Suprapubic skin (tissue), 4 donors: Measurements from ENCODE around the gene AIDA. TPM values are rescaled to one million over a fixed set of nuclear protein-coding genes. Genes with fewer than 3 reads are reported as not detected.

Experiments
- DNase-seq, 2 donors: peaks; one replicate each; pipeline ENCODE4 v3.0.0-alpha.2; 2019; ENCODE audit warnings: low spot score in 2 of 2
- H3K27ac ChIP-seq: fragments of 200-600 bp; sonication (generic); one replicate; pipeline ENCODE4 v1.5.1; 2019
- H3K27me3 ChIP-seq: fragments of 200-600 bp; sonication (generic); one replicate; pipeline ENCODE4 v1.5.1; 2019
- H3K36me3 ChIP-seq: fragments of 200-600 bp; sonication (generic); one replicate; pipeline ENCODE4 v1.5.1; 2019
- H3K4me1 ChIP-seq: fragments of 200-600 bp; sonication (generic); one replicate; pipeline ENCODE4 v1.5.1; 2019
- H3K4me3 ChIP-seq: fragments of 200-600 bp; sonication (generic); one replicate; pipeline ENCODE4 v1.5.1; 2019; ENCODE audit warnings: mild to moderate bottlenecking
- H3K9me3 ChIP-seq: fragments of 200-600 bp; sonication (generic); one replicate; pipeline ENCODE4 v1.5.1; 2019
- EP300 ChIP-seq: sonication (generic); formaldehyde crosslinking; IDR thresholded peaks from one replicate; pipeline ENCODE4 v1.6.1; 2017; ENCODE audit warnings: antibody characterized with exemption
- POLR2A ChIP-seq, 2 donors: fragments of 450-650 bp; IDR thresholded peaks; one replicate each; pipeline ENCODE4 v1.6.1; 2017; ENCODE audit warnings: antibody characterized with exemption in 2 of 2, mild to moderate bottlenecking in 2 of 2, moderate library complexity in 2 of 2
- POLR2AphosphoS5 ChIP-seq, 3 donors: sonication (generic); formaldehyde crosslinking; IDR thresholded peaks; one replicate each; pipeline ENCODE4 v1.6.1; 2017; ENCODE audit warnings: antibody characterized with exemption in 3 of 3
- WGBS: methylation state at CpG from one replicate; pipeline ENCODE4 v1.1.5; 2018; 5-methylcytosine and 5-hydroxymethylcytosine counted together
- total RNA-seq, 4 donors: library from RNA; depleted of rRNA; stranded (reverse); fragments of >200 nt; gene quantifications; one replicate each; pipeline ENCODE4 v1.1.0, GENCODE V29; 2016
- TF ChIP-seq, protein P1 (sequence below), 2 donors: fragments of 200-600 bp in 1 of 2; fragments of 450-650 bp in 1 of 2; sonication (generic) in 1 of 2; IDR thresholded peaks; one replicate each; pipeline ENCODE4 v1.5.1; 2016 to 2019; ENCODE audit warnings: antibody characterized with exemption in 2 of 2, mild to moderate bottlenecking in 1 of 2, moderate library complexity in 1 of 2

AIDA gene
- total RNA-seq, 4 donors from 2014 or later = 27.1 to 31.3 (median 29.1) TPM

DNA sequence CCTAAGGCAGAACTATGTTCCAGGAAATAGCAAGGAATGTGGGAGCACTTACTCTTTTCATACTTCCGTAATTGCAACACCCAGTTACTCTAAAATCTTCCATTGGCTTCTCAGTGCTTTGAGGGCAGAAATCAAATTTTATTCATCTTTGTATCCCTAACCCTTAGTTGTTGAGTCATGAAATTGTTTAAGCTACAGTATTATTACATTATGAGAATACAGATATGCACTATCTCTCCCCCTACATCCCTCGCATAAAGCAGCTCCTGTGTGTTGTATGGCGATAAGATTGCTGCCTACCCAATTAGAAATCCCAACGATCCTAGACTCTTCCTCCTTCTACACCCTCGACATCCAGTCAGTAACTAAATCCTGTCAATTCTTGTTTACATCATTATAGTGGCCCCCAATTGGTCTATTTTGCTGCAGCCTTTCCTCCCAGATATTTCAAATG, 2.6 kb downstream of the AIDA start:
- no peak for DNase-seq
- Histone ChIP-seq H3K9me3 (no peaks in the 10 kb centered on the region), H3K4me3 (no peak overlapping the region), H3K27ac (no peak overlapping the region), H3K36me3 (no peaks in the 10 kb centered on the region), H3K4me1 (peaks cover 20% of the 10 kb centered on the region), H3K27me3 (no peaks in the 10 kb centered on the region)
- TF ChIP-seq, protein P1, sequence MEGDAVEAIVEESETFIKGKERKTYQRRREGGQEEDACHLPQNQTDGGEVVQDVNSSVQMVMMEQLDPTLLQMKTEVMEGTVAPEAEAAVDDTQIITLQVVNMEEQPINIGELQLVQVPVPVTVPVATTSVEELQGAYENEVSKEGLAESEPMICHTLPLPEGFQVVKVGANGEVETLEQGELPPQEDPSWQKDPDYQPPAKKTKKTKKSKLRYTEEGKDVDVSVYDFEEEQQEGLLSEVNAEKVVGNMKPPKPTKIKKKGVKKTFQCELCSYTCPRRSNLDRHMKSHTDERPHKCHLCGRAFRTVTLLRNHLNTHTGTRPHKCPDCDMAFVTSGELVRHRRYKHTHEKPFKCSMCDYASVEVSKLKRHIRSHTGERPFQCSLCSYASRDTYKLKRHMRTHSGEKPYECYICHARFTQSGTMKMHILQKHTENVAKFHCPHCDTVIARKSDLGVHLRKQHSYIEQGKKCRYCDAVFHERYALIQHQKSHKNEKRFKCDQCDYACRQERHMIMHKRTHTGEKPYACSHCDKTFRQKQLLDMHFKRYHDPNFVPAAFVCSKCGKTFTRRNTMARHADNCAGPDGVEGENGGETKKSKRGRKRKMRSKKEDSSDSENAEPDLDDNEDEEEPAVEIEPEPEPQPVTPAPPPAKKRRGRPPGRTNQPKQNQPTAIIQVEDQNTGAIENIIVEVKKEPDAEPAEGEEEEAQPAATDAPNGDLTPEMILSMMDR (IDR thresholded peaks at IDR 0.05) = no peak
- TF ChIP-seq EP300 = no peak
- no peak for TF ChIP-seq POLR2AphosphoS5 (IDR thresholded peaks at IDR 0.05)
- no peak for TF ChIP-seq POLR2A (IDR thresholded peaks at IDR 0.05)
- 86% methylated on average over 5 of the region's 5 CpGs for WGBS

DNA sequence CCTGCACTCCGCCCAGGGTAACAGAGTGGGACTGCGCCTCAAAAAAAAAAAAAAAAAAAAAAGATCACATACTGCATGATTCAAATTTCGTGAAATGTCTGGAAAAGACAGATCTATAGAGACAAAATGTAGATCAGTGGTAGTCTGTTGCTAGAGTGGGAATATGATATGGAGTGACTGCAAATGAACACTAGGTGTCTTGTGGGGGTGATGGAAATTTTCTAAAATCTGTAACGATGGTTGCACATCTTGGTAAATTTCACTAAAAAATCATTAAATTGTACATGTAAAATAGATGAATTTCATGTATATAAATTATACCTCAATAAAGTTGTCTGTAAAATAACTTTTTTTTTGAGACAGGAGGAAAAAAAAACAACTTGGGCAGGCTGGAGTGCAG, 5.5 kb downstream of the AIDA start:
- TF ChIP-seq POLR2A (IDR thresholded peaks at IDR 0.05) (no peak), EP300 (no peak)
- TF ChIP-seq, protein P1 (IDR thresholded peaks at IDR 0.05) = no peak
- WGBS = 96% methylated on average over 4 of the region's 4 CpGs
- Histone ChIP-seq H3K27ac (no peak overlapping the region), H3K4me3 (no peak overlapping the region), H3K4me1 (peaks cover 13% of the 10 kb centered on the region), H3K36me3 (peaks cover 12% of the 10 kb centered on the region), H3K27me3 (no peaks in the 10 kb centered on the region), H3K9me3 (no peaks in the 10 kb centered on the region)
- DNase-seq = no peak

DNA sequence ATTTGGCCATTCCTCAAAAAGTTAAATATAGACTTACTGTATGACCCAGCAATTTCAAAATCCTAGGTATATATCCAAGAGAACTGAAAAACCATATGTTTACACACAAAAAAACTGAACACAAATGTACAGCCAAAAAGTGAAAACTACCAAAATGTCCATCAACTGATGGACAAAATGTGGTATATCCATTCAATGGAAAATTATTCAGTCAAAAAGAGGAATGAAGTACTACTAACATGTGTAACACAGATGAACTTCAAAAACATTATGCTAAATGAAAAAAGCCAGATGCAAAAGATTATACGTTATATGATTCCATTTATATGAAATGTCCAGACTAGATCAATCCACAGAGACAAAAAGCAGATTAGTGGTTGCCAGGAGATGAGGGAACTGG, 8.0 kb downstream of the AIDA start:
- 89% methylated on average over 1 of the region's 1 CpG for WGBS

DNA sequence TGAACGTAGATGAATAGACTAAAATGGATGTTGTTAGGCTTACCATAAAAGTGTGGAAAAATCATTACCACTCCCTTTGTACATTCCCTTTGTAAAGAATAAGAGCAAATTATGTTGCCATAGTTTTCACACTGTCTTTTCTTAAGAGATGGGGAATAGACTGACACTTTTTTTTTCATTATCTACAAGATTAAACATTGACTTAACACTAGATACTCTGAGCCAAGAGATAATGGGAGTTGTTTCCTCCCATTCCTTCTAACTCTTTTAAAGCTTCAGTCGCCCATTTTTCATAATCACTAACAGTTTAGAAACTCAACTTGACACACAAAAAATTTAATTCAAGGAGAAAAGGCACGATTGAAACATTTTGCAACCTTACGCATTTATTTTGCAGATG, 10.1 kb downstream of the AIDA start:
- Histone ChIP-seq H3K9me3 (no peaks in the 10 kb centered on the region), H3K4me3 (no peak overlapping the region), H3K36me3 (peaks cover 38% of the 10 kb centered on the region), H3K27me3 (no peaks in the 10 kb centered on the region), H3K27ac (no peak overlapping the region), H3K4me1 (no peaks in the 10 kb centered on the region)
- TF ChIP-seq POLR2AphosphoS5 (IDR thresholded peaks at IDR 0.05) (no peak), POLR2A (IDR thresholded peaks at IDR 0.05) (no peak), EP300 (no peak)
- TF ChIP-seq, protein P1 (IDR thresholded peaks at IDR 0.05) = no peak
- DNase-seq = no peak
- 97% methylated on average over 4 of the region's 4 CpGs for WGBS

More for the DNA sequence above, 8.0 kb downstream of the AIDA start:
- TF ChIP-seq POLR2AphosphoS5 (IDR thresholded peaks at IDR 0.05) (no peak), POLR2A (IDR thresholded peaks at IDR 0.05) (no peak), EP300 (no peak)
- TF ChIP-seq, protein P1 (IDR thresholded peaks at IDR 0.05) = no peak
- Histone ChIP-seq H3K4me3 (no peak overlapping the region), H3K27me3 (no peaks in the 10 kb centered on the region), H3K4me1 (no peaks in the 10 kb centered on the region), H3K27ac (no peak overlapping the region), H3K9me3 (no peaks in the 10 kb centered on the region), H3K36me3 (peaks cover 32% of the 10 kb centered on the region)
- DNase-seq = no peak

DNA sequence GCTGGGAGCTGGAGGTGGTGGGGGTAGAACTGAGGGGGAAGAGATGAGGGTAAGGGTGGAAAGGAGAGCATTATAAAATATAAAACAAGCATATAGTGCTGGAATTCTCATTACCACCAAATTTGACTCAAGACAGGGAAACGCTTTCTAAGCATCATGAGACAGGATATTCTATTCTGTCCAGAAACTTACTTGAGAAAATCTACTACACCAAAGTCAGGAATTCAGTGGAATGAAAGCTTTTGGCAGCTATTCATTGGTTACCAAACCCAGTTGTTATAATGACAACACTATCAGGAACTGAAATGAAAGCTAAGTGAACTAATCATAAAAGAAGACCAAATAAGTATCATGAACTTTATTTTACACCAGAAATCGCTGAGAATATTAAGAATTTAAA, 14.5 kb downstream of the AIDA start:
- Histone ChIP-seq H3K4me1 (no peaks in the 10 kb centered on the region), H3K36me3 (peaks cover 42% of the 10 kb centered on the region), H3K27ac (no peak overlapping the region), H3K27me3 (no peaks in the 10 kb centered on the region), H3K9me3 (no peaks in the 10 kb centered on the region), H3K4me3 (no peak overlapping the region)
- DNase-seq = no peak
- 82% methylated on average over 2 of the region's 2 CpGs for WGBS
- TF ChIP-seq EP300 = no peak
- TF ChIP-seq POLR2AphosphoS5 (IDR thresholded peaks at IDR 0.05) = no peak
- TF ChIP-seq POLR2A (IDR thresholded peaks at IDR 0.05) = no peak

DNA sequence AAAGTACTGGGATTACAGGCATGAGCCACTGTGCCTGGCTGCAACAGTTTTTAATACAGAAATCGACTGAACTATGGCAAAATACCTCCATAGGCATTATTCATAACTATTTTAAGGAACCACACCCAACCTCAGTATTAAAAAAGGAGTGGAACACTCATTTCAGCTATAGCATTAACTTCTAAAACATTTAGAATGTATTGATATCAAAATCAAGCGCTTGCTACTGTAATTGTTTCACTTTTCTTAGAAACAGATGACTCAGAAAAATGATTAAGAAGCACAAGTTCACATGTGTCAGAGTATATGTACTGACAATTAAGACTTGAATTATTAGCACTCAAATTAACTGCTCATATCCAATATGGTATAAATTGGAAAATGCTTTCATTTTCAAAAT, 15.1 kb downstream of the AIDA start:
- Histone ChIP-seq H3K27ac (no peak overlapping the region), H3K36me3 (peaks cover 36% of the 10 kb centered on the region), H3K9me3 (no peaks in the 10 kb centered on the region), H3K4me1 (no peaks in the 10 kb centered on the region), H3K4me3 (no peak overlapping the region), H3K27me3 (no peaks in the 10 kb centered on the region)
- DNase-seq = no peak
- no peak for TF ChIP-seq POLR2A (IDR thresholded peaks at IDR 0.05)
- TF ChIP-seq, protein P1 (IDR thresholded peaks at IDR 0.05) = no peak
- 76% methylated on average over 2 of the region's 2 CpGs for WGBS
